Adipocyte (in vitro differentiated cells): Measurements from ENCODE around the gene KRT31.
"Not testable (repeated sequence)": the region's sequence is repeated elsewhere in the genome, so short reads cannot be mapped to it uniquely, and the experiment has no call there.

Experiments
- DNase-seq: peaks from one replicate; pipeline ENCODE4 v3.0.0-alpha.2; 2015; ENCODE audit warnings: low read depth
- H3K27me3 ChIP-seq: replicated peaks from 2 replicates; pipeline ENCODE4 v1.7.0; 2013; ENCODE audit warnings: mild to moderate bottlenecking, low read length, moderate library complexity; ENCODE audit not compliant: control insufficient read depth, insufficient read depth
- H3K36me3 ChIP-seq: 2 replicates; pipeline ENCODE4 v1.7.0; 2013; ENCODE audit warnings: low read length, mild to moderate bottlenecking, moderate library complexity; ENCODE audit not compliant: control insufficient read depth, insufficient read depth, severe bottlenecking
- H3K4me1 ChIP-seq: 2 replicates; pipeline ENCODE4 v1.7.0; 2013; ENCODE audit warnings: mild to moderate bottlenecking, low read length, moderate library complexity; ENCODE audit not compliant: control insufficient read depth, insufficient read depth
- H3K4me3 ChIP-seq: 2 replicates; pipeline ENCODE4 v1.7.0; 2013; ENCODE audit warnings: mild to moderate bottlenecking, low read length, moderate library complexity
- H3K9ac ChIP-seq: 2 replicates; pipeline ENCODE4 v1.7.0; 2013; ENCODE audit warnings: mild to moderate bottlenecking, low read length, moderate library complexity
- H3K9me3 ChIP-seq: 2 replicates; pipeline ENCODE4 v1.7.0; 2013; ENCODE audit warnings: mild to moderate bottlenecking, low read length, moderate library complexity; ENCODE audit not compliant: control insufficient read depth

KRT31 gene

DNA sequence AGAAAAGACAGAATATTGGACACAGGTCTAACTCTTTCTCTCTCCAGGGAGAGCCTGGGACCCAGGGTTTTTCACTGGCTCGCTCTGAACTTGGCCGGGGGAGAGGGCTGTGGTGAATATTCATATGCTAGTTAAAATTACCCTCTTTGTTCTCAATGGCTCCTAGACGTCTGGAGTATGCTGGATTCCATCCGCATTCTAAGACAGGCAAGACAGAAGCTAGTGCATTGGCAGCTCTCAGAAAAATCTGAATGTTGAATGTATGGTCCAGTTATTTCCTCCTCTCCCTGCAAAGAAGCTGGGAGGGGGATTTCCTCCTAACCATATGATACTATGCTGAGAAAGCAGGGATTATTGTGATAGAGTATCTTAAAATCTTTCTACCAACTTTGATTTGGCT lies 9.7 kb downstream of the KRT31 start:
- Histone ChIP-seq H3K9ac (no peak overlapping the region), H3K27me3 (peaks cover 4% of the 10 kb centered on the region), H3K4me3 (no peak overlapping the region), H3K4me1 (peaks cover 14% of the 10 kb centered on the region), H3K36me3 (no peaks in the 10 kb centered on the region), H3K9me3 (peaks cover 11% of the 10 kb centered on the region)
- no peak for DNase-seq

DNA sequence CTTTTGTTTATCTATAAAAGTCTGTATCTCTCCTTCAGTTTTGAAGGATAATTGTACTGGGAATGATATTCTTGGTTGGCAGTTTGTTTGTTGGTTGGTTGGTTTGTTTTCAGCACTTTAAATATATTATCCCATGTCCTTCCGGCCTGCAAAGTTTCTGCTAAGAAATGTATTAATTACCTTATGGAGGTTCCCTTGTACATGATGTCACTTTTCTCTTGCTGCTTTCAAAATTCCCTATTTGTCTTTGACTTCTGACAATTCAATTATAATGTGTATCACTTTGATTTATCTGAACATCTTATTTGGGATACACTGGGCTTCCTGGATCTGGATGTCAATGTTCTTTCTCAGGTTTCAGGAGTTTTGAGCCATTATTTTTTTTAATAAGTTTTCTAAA lies 11.2 kb downstream of the KRT31 start:
- no peak for DNase-seq
- Histone ChIP-seq H3K4me1 (peaks cover 17% of the 10 kb centered on the region), H3K4me3 (no peak overlapping the region), H3K27me3 (peaks cover 4% of the 10 kb centered on the region), H3K9me3 (peaks cover 11% of the 10 kb centered on the region), H3K9ac (no peak overlapping the region), H3K36me3 (no peaks in the 10 kb centered on the region)

DNA sequence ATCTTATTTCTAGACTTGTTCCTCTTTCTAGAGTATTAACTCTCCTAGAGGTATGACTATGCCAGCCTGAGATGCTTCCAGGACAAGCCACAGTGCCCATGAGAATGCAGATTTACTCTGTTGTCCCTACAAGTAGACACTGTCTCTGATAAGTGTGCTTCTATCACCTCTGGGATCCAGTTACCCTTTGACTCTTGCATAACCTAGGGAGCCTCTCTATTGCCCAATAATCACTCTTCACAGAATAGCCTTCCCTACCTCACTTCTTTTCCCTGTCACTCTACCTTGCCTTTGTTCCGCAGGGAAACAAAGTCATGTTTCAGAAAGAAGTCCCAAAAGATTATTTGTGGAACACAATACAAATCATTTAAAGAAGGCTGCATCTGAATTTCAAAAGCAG lies 13.7 kb downstream of the KRT31 start:
- Histone ChIP-seq H3K36me3 (no peaks in the 10 kb centered on the region), H3K4me3 (no peak overlapping the region), H3K4me1 (peaks cover 17% of the 10 kb centered on the region), H3K9ac (no peak overlapping the region), H3K27me3 (peaks cover 4% of the 10 kb centered on the region), H3K9me3 (peaks cover 11% of the 10 kb centered on the region)
- no peak for DNase-seq

DNA sequence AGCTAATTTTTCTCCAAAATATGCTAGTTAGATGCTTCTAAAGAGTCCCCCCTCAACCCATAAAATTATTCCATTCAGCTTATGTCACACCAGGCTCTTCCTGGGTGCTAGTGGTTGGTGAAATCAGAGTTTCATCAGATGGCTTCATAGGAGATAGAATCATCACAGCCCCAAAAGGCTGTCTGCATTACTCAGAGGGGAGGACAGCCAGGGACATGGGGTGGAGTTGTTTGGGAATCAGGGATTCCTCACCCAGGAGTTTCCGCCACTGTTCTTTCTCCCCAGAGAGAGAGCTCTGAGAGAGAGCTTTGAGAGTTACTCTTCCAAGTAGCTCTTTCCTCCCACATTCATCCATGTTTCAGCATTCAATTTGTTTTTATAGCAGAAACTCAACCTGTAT lies 15.0 kb downstream of the KRT31 start:
- H3K4me3 ChIP-seq: no peak overlapping the region
- H3K36me3 ChIP-seq: no peaks in the 10 kb centered on the region
- peak; percentile 70 for DNase-seq
- H3K4me1 ChIP-seq: peaks cover 17% of the 10 kb centered on the region
- H3K27me3 ChIP-seq: peaks cover under 1% of the 10 kb centered on the region
- H3K9me3 ChIP-seq: peaks cover 9% of the 10 kb centered on the region
- H3K9ac ChIP-seq: no peak overlapping the region

DNA sequence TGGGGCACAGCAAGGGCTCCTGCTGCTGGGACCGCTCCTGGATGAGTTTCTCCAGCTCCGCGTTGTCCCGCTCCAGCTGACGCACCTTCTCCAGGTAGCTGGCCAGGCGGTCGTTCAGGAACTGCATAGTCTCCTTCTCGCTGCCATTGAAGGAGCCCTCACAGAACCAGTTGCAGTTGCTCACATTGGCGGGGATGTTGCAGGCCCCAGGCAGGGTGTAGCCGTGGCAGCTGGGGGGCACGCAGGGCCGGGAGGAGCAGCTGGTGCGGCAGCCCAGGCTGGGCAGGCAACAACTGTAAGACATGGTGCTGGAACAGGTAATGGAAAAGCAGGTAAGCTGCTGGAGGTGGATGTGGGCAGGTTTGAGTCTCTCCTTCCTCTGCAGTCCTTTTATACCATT lies 15.5 kb downstream of the KRT31 start, which contains the start of gene KRT34:
Gene KRT34 (minus strand): TSS at position 364 of the 400 bp plus-strand sequence. CDS start 60 bp downstream, at position 304.
- not testable (repeated sequence) for H3K9ac ChIP-seq, DNase-seq, H3K36me3 ChIP-seq, H3K27me3 ChIP-seq, H3K4me3 ChIP-seq, H3K9me3 ChIP-seq
- peaks cover 17% of the 10 kb centered on the region for H3K4me1 ChIP-seq

DNA sequence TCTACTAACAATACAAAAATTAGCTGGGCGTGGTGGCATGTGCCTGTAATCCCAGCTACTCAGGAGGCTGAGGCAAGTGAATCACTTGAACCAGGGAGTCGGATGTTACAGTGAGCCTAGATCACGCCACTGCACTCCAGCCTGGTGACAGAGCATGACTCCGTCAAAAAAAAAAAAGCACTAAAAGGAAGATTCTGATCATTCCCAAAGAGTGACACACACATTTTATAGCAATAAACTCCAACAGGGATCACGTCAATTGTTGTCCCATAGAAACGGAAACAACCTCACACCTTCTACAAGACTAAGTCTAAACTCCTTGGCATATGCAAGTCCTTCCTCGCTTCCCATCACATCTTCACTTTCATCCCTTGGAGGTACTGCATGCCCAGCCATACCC lies 17.3 kb downstream of the KRT31 start:
- not testable (repeated sequence) for H3K9ac ChIP-seq, H3K4me3 ChIP-seq, H3K36me3 ChIP-seq, H3K27me3 ChIP-seq, H3K9me3 ChIP-seq
- peaks cover 17% of the 10 kb centered on the region for H3K4me1 ChIP-seq
- peak; percentile 76 for DNase-seq

DNA sequence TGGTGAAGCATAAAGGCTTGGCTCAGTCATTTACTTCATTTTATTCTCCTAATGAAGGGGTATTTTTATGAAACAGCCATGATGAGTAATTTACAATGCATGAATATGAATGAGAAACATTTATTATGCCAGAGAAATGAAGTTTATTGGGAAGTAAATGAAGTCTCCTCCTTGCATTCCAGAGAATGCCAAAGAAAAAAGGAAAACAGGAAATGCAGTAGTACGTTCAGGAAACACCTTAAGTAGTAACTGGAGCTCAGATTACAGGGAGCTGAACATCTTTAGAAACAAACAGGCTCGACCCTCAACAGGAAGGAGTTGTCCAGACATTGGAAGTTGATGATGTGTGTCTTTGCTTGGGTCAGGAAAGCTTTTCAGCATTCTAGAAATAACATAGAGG lies 19.9 kb downstream of the KRT31 start:
- H3K36me3 ChIP-seq: no peaks in the 10 kb centered on the region
- no peak overlapping the region for H3K9ac ChIP-seq
- no peak overlapping the region for H3K4me3 ChIP-seq
- peaks cover 6% of the 10 kb centered on the region for H3K4me1 ChIP-seq
- DNase-seq: peak; percentile 40
- H3K9me3 ChIP-seq: peaks cover 10% of the 10 kb centered on the region
- peaks cover 8% of the 10 kb centered on the region for H3K27me3 ChIP-seq

DNA sequence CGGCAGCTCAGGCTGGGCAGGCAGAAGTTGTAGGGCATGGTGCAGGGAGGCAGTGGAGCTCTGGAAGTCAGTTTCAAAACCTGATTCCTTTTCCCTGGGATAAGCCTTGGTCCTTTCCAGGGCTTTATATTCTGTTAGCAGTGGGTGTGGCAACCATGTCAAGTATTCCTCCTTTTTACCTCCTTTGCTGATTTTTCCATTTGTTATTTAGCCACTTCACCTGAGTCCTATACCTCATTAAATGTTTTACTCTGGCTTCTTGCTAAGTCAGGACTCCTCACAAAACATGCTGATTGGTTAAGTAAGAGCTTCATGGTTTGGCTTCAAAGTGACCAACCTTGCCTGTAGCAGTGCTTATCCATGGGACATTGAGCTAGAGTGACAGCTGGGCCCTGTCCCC lies 27.7 kb downstream of the KRT31 start, which contains the start of gene KRT33B:
Gene KRT33B (minus strand): TSS at position 101 of the 400 bp plus-strand sequence. CDS start 63 bp downstream, at position 38.
- Histone ChIP-seq H3K4me1 (peaks cover 12% of the 10 kb centered on the region), H3K36me3 (no peaks in the 10 kb centered on the region), H3K9me3 (peaks cover 7% of the 10 kb centered on the region), H3K9ac (no peak within 1 kb of the TSS), H3K27me3 (peaks cover 8% of the 10 kb centered on the region), H3K4me3 (no peak within 1 kb of the TSS)
- no peak for DNase-seq

DNA sequence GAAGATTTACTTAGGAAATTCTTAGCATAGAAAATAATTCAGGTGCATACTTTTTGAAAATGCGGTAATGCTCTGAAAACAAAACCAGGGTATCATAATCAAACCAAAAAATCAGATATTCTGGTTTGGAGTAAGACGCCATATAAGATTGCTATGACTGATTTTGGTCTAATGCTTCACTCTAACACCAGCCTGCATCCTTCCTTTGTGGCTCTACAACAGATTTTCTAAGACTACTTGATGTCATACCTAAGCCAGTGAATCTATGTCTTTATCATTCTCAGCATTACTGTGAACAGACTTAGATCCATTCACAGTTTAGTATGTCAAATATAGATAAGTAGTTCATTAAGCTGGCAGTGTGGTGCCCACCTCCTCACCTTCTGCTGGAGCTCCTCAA lies 28.4 kb downstream of the KRT31 start:
- no peak overlapping the region for H3K4me3 ChIP-seq
- H3K4me1 ChIP-seq: peaks cover 12% of the 10 kb centered on the region
- peaks cover 8% of the 10 kb centered on the region for H3K27me3 ChIP-seq
- no peaks in the 10 kb centered on the region for H3K36me3 ChIP-seq
- DNase-seq: no peak
- H3K9ac ChIP-seq: no peak overlapping the region
- peaks cover under 1% of the 10 kb centered on the region for H3K9me3 ChIP-seq

DNA sequence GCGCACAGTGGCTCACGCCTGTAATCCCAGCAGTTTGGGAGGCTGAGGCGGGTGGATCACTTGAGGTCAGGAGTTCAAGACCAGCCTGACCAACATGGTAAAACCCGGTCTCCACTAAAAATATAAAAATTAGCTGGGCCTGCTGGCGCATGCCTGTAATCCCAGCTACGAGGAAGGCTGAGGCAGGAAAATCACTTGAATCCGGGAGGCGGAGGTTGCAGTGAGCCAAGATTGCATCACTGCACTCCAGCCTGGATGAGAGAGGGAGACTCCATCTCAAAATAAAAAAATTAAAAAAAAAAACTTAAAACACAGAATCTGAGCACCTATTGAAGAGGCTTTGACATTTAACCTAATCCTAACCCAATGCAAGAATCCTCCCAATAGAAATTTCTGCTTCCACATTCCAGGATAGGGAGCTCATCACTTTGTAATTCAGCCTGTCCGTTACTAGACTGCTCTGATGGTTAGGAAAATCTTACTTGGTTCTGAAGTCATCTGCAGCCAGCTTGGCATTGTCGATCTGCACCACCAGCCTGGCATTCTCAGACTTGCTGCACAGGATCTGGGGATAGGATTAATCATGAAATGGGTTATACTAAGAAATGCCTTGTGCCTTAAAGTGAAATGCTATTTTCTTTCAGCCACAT lies 29.9 kb downstream of the KRT31 start:
- H3K4me1 ChIP-seq: peaks cover 12% of the 10 kb centered on the region
- H3K4me3 ChIP-seq: no peak overlapping the region
- H3K27me3 ChIP-seq: no peaks in the 10 kb centered on the region
- peak; percentile 75 for DNase-seq
- H3K36me3 ChIP-seq: no peaks in the 10 kb centered on the region
- H3K9ac ChIP-seq: peak overlapping the region; percentile 37
- H3K9me3 ChIP-seq: no peaks in the 10 kb centered on the region

DNA sequence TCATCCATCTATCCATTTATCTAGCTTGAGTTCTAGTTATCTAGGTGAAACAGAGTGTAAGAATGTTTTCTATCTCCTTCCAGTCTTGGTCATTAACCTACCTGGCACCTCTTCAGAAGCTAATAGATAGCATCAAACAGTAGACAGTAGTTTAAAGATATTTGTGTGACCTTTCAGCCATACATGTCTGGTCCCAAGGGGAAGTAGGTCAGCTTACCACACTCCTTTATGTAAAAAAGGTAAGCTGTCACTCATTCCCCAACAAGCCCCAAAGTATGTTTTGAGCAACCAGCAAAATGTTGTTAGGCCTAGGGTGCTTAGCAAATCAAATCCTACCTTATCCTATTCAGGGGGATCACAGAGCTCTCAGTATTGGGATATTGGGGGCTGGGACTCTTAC lies 31.3 kb downstream of the KRT31 start:
- no peak overlapping the region for H3K4me3 ChIP-seq
- no peaks in the 10 kb centered on the region for H3K36me3 ChIP-seq
- no peak overlapping the region for H3K9ac ChIP-seq
- no peaks in the 10 kb centered on the region for H3K9me3 ChIP-seq
- peaks cover 12% of the 10 kb centered on the region for H3K4me1 ChIP-seq
- DNase-seq: no peak
- H3K27me3 ChIP-seq: no peaks in the 10 kb centered on the region

DNA sequence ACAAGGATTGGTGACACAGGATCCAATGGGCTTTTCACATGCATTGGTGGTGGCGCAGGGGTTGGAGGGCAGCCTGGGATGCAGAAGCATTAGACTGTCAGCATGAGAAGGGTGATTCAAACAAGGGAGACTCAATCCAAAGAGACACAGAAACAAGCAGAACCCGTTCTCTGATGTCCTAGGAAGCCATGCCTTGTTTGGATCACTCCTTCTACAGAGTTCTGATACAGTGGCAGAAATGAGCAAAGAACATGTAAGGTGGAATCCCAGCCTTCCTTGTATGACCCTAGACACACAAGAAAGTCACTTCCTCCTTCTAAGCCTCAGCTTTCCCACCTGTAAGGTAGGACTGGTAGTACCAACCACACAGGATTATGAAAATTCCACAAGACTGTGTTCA lies 33.5 kb downstream of the KRT31 start:
- H3K9me3 ChIP-seq: no peaks in the 10 kb centered on the region
- H3K4me3 ChIP-seq: no peak overlapping the region
- peaks cover 12% of the 10 kb centered on the region for H3K4me1 ChIP-seq
- DNase-seq: no peak
- H3K9ac ChIP-seq: no peak overlapping the region
- no peaks in the 10 kb centered on the region for H3K36me3 ChIP-seq
- H3K27me3 ChIP-seq: no peaks in the 10 kb centered on the region
